Thoracic aorta (tissue), 2 donors: ENCODE results near the gene SCCPDH. TPM values are rescaled to one million over a fixed set of nuclear protein-coding genes. Genes with fewer than 3 reads are reported as not detected.

Experiments
- ATAC-seq: fragments of 150-250 bp; one replicate; pipeline ENCODE4 v1.8.0; 2017; ENCODE audit warnings: low read depth; ENCODE audit not compliant: insufficient number of reproducible peaks, low FRiP score
- DNase-seq: peaks from one replicate; pipeline ENCODE4 v3.0.0-alpha.2; 2020; ENCODE audit warnings: low spot score
- H3K27ac ChIP-seq, 2 donors: fragments of 200-600 bp; sonication (generic); 1 replicate in 1 of 2; 2 replicates in 1 of 2; pipeline ENCODE4 v1.5.1; 2016; ENCODE audit warnings: mild to moderate bottlenecking in 2 of 2, moderate library complexity in 2 of 2
- H3K27me3 ChIP-seq: fragments of 200-600 bp; sonication (generic); replicated peaks from 2 replicates; pipeline ENCODE4 v1.6.0; 2016; ENCODE audit warnings: mild to moderate bottlenecking; ENCODE audit not compliant: insufficient read depth
- H3K36me3 ChIP-seq: fragments of 200-600 bp; sonication (generic); one replicate; pipeline ENCODE4 v1.5.1; 2016
- H3K4me1 ChIP-seq, 2 donors: fragments of 200-600 bp; sonication (generic); 1 replicate in 1 of 2; 2 replicates in 1 of 2; pipeline versions ENCODE4 v1.5.1 to v1.6.0; 2016; ENCODE audit warnings: low read depth in 2 of 2, mild to moderate bottlenecking in 1 of 2; ENCODE audit not compliant: control insufficient read depth in 1 of 2
- H3K4me3 ChIP-seq: fragments of 200-600 bp; sonication (generic); 2 replicates; pipeline ENCODE4 v1.5.1; 2016; ENCODE audit warnings: mild to moderate bottlenecking
- H3K9me3 ChIP-seq: fragments of 200-600 bp; sonication (generic); 2 replicates; pipeline ENCODE4 v1.5.1; 2016
- CTCF ChIP-seq: fragments of 200-600 bp; sonication (generic); IDR thresholded peaks from one replicate; pipeline ENCODE4 v1.5.1; 2019; ENCODE audit warnings: antibody characterized with exemption
- total RNA-seq, 2 donors: library from RNA; depleted of rRNA; stranded (reverse); fragments of >200 nt; gene quantifications; one replicate each; pipeline versions ENCODE4 v1.1.0 to v1.2.3, GENCODE V29; 2016

Gene SCCPDH
- total RNA-seq, 2 donors from 2014 or later: 12.8 to 14.4 TPM

GRCh38 chr1:246798606-246799496 is 74.6 kb downstream of the SCCPDH start:
- H3K36me3 ChIP-seq: no peaks in the 10 kb centered on the region
- no peaks in the 10 kb centered on the region for H3K4me1 ChIP-seq
- H3K27me3 ChIP-seq: no peaks in the 10 kb centered on the region
- no peak for ATAC-seq
- no peak overlapping the region for H3K4me3 ChIP-seq
- TF ChIP-seq CTCF: no peak
- DNase-seq: no peak
- H3K9me3 ChIP-seq: no peaks in the 10 kb centered on the region
- H3K27ac ChIP-seq: no peak overlapping the region

DNA sequence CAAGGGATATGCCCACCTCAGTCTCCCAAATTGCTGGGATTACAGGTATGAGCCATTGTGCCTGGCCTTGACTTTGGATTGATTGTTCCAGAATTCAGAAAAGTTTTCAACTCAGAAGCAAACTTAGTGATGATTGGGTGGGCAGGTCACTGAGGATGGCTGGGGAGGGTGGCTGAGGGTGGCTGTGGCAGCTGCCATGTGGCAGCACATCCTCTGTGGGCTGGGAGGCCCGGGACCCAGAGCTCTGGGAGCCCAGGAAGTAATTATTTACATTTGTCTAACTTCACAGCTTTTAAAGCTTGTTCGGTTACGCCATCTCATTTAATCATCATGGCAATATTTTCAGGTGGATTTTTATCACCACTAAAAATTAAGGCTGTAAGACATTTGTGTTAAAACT is 76.1 kb downstream of the SCCPDH start:
- Histone ChIP-seq H3K27ac (no peak overlapping the region), H3K4me1 (no peaks in the 10 kb centered on the region), H3K27me3 (no peaks in the 10 kb centered on the region), H3K9me3 (no peaks in the 10 kb centered on the region), H3K36me3 (no peaks in the 10 kb centered on the region), H3K4me3 (no peak overlapping the region)
- DNase-seq: no peak
- ATAC-seq: no peak
- TF ChIP-seq CTCF: no peak

DNA sequence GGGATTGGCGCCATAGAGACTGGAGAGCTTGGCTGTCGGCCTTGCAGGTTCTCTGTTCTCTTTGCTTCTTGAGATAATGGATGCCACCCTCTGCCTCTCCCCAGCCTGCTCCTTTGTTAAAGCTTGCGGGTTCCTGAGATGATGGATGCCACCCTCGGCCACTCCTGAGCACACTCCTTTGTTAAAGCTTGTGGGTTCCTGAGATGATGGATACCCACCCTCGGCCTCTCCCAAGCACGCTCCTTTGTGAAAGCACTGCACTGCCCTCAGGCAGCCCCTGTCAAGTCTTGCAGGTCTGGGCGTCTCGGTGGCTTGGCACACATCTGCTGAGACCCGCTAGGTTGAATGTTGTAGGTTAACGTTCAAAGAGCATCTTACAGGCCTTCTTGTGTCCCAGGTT is 76.5 kb downstream of the SCCPDH start:
- no peak for TF ChIP-seq CTCF
- Histone ChIP-seq H3K27me3 (no peaks in the 10 kb centered on the region), H3K9me3 (no peaks in the 10 kb centered on the region), H3K4me3 (no peak overlapping the region), H3K36me3 (no peaks in the 10 kb centered on the region), H3K4me1 (no peaks in the 10 kb centered on the region), H3K27ac (no peak overlapping the region)
- ATAC-seq: no peak
- no peak for DNase-seq

GRCh38 chr1:246801241-246802020 is 77.2 kb downstream of the SCCPDH start:
- no peak for DNase-seq
- no peak overlapping the region for H3K4me3 ChIP-seq
- H3K4me1 ChIP-seq: no peaks in the 10 kb centered on the region
- no peaks in the 10 kb centered on the region for H3K9me3 ChIP-seq
- no peaks in the 10 kb centered on the region for H3K36me3 ChIP-seq
- no peaks in the 10 kb centered on the region for H3K27me3 ChIP-seq
- no peak overlapping the region for H3K27ac ChIP-seq
- ATAC-seq: no peak
- TF ChIP-seq CTCF: no peak

DNA sequence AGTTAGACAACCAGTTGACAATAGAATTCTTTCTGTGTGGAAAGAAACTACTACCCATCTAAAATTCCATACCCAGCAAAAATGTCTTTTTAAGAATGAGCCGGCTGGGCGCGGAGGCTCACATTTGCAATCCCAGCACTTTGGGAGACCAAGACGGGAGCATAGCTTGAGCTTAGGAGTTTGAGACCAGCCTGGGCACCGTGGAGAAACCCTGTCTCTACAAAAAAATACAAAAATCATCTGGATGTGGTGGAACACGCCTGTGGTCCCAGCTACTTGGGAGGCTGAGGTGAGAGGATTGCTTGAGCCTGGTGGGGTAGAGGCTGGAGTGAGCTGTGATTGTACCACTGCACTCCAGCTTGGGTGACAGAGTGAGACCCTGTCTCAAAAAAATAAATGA is 79.2 kb downstream of the SCCPDH start:
- Histone ChIP-seq H3K9me3 (no peaks in the 10 kb centered on the region), H3K36me3 (no peaks in the 10 kb centered on the region), H3K4me1 (no peaks in the 10 kb centered on the region), H3K27ac (no peak overlapping the region), H3K4me3 (no peak overlapping the region), H3K27me3 (no peaks in the 10 kb centered on the region)
- DNase-seq (no peak), ATAC-seq (no peak)
- no peak for TF ChIP-seq CTCF
